ENCODE results near the gene C9orf72.
"Not testable (repeated sequence)": the region's sequence is repeated elsewhere in the genome, so short reads cannot be mapped to it uniquely, and the experiment has no call there.

C9orf72 gene

DNA sequence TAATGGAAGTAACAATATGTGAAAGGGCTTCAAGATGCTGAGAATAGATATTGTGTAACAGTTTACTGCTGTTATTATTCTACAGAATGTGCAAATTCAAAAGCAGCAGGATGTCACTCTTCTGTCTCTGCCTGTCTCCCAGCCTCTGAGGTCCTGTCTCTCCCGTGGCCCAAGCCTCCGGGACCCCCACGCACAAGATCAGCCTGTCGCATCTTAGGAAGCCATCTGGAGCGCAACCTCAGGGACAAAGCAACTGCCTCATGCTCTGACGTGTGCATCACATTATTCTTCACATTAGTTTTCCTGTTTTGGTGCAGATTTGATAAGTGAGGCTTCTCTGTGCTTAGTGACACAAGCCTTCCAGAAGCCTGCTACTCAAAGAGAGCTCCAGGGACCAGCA, 46.5 kb upstream of the C9orf72 start:
- no peak for ATAC-seq
- TF ChIP-seq TCF4 (CRISPR knock-in tag; IDR thresholded peaks at IDR 0.05; ENCODE audit: borderline replicate concordance) (no peak), ZC3H10 (CRISPR knock-in tag; IDR thresholded peaks at IDR 0.05) (no peak), ZNF8 (CRISPR knock-in tag; IDR thresholded peaks at IDR 0.05) (no peak), BACH2 (CRISPR knock-in tag; IDR thresholded peaks at IDR 0.05; ENCODE audit: borderline replicate concordance) (no peak), TOX (CRISPR knock-in tag; IDR thresholded peaks at IDR 0.05; ENCODE audit: borderline replicate concordance) (no peak), ISL1 (CRISPR knock-in tag; IDR thresholded peaks at IDR 0.05) (no peak), ZNF70 (CRISPR knock-in tag; IDR thresholded peaks at IDR 0.05) (no peak), ZFP30 (CRISPR knock-in tag; IDR thresholded peaks at IDR 0.05) (no peak), GLIS3 (CRISPR knock-in tag; IDR thresholded peaks at IDR 0.05) (no peak), ESRRG (CRISPR knock-in tag; IDR thresholded peaks at IDR 0.05) (no peak)
- TF ChIP-seq, protein P1, sequence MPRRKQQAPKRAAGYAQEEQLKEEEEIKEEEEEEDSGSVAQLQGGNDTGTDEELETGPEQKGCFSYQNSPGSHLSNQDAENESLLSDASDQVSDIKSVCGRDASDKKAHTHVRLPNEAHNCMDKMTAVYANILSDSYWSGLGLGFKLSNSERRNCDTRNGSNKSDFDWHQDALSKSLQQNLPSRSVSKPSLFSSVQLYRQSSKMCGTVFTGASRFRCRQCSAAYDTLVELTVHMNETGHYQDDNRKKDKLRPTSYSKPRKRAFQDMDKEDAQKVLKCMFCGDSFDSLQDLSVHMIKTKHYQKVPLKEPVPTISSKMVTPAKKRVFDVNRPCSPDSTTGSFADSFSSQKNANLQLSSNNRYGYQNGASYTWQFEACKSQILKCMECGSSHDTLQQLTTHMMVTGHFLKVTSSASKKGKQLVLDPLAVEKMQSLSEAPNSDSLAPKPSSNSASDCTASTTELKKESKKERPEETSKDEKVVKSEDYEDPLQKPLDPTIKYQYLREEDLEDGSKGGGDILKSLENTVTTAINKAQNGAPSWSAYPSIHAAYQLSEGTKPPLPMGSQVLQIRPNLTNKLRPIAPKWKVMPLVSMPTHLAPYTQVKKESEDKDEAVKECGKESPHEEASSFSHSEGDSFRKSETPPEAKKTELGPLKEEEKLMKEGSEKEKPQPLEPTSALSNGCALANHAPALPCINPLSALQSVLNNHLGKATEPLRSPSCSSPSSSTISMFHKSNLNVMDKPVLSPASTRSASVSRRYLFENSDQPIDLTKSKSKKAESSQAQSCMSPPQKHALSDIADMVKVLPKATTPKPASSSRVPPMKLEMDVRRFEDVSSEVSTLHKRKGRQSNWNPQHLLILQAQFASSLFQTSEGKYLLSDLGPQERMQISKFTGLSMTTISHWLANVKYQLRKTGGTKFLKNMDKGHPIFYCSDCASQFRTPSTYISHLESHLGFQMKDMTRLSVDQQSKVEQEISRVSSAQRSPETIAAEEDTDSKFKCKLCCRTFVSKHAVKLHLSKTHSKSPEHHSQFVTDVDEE (CRISPR knock-in tag; IDR thresholded peaks at IDR 0.05), result no peak

DNA sequence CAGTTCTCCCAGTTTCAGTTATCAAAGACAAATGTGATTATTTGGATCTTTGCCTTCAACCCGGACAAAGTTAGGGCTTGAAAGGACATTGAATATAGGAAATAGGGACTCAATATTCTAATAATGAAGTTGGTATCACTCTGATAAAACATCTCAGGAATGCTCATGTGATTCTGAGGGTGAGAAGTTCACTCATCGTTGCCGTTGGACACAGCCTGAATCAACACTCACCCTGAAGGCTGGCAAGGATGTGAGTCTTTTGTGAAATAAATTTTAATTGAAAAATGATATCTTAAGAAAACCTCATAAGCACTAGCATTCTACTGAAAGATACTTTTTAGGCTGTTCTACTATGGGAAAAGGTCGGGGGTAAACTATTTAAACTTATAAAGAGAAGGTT, 44.8 kb upstream of the C9orf72 start:
- TF ChIP-seq ZNF70 (CRISPR knock-in tag; IDR thresholded peaks at IDR 0.05) (no peak), ZC3H10 (CRISPR knock-in tag; IDR thresholded peaks at IDR 0.05) (no peak), BACH2 (CRISPR knock-in tag; IDR thresholded peaks at IDR 0.05; ENCODE audit: borderline replicate concordance) (no peak)
- TF ChIP-seq, protein P2, sequence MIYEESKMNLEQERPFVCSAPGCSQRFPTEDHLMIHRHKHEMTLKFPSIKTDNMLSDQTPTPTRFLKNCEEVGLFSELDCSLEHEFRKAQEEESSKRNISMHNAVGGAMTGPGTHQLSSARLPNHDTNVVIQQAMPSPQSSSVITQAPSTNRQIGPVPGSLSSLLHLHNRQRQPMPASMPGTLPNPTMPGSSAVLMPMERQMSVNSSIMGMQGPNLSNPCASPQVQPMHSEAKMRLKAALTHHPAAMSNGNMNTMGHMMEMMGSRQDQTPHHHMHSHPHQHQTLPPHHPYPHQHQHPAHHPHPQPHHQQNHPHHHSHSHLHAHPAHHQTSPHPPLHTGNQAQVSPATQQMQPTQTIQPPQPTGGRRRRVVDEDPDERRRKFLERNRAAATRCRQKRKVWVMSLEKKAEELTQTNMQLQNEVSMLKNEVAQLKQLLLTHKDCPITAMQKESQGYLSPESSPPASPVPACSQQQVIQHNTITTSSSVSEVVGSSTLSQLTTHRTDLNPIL (CRISPR knock-in tag; IDR thresholded peaks at IDR 0.05; ENCODE audit: low read depth), result no peak
- ATAC-seq, result no peak

DNA sequence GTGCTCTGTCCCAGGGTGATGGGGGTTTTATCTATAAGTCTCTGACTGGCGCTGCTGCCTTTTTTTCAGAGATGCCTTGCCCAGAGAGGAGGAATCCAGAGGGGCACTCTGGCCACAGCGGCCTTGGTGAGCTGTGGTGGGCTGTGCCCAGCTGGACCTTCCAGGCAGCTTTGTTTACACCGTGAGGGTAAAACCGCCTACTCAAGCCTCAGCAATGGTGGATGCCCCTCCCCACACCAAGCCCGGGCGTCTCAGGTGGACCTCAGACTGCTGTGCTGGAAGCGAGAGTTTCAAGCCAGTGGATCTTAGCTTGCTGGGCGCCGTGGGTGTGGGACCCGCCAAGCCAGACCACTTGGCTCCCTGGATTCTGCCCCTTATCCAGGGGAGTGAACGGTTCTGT, 41.3 kb upstream of the C9orf72 start:
- TF ChIP-seq ZNF8 (CRISPR knock-in tag; IDR thresholded peaks at IDR 0.05) (no peak), CSDC2 (CRISPR knock-in tag; IDR thresholded peaks at IDR 0.05) (no peak), GLIS3 (CRISPR knock-in tag; IDR thresholded peaks at IDR 0.05) (no peak), ZNF70 (CRISPR knock-in tag; IDR thresholded peaks at IDR 0.05) (no peak), ARNTL (CRISPR knock-in tag; IDR thresholded peaks at IDR 0.05; ENCODE audit: borderline replicate concordance, low read depth) (no peak), BACH2 (CRISPR knock-in tag; IDR thresholded peaks at IDR 0.05; ENCODE audit: borderline replicate concordance) (no peak), ZNF565 (CRISPR knock-in tag; conservative IDR thresholded peaks at IDR 0.05; ENCODE audit: low read depth) (no peak), ZC3H10 (CRISPR knock-in tag; IDR thresholded peaks at IDR 0.05) (no peak)
- TF ChIP-seq, protein P3, sequence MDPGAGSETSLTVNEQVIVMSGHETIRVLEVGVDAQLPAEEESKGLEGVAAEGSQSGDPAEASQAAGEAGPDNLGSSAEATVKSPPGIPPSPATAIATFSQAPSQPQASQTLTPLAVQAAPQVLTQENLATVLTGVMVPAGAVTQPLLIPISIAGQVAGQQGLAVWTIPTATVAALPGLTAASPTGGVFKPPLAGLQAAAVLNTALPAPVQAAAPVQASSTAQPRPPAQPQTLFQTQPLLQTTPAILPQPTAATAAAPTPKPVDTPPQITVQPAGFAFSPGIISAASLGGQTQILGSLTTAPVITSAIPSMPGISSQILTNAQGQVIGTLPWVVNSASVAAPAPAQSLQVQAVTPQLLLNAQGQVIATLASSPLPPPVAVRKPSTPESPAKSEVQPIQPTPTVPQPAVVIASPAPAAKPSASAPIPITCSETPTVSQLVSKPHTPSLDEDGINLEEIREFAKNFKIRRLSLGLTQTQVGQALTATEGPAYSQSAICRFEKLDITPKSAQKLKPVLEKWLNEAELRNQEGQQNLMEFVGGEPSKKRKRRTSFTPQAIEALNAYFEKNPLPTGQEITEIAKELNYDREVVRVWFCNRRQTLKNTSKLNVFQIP (CRISPR knock-in tag; IDR thresholded peaks at IDR 0.05; ENCODE audit: borderline replicate concordance, low read depth), result no peak
- TF ChIP-seq, protein P2 (CRISPR knock-in tag; IDR thresholded peaks at IDR 0.05; ENCODE audit: low read depth), result no peak
- no peak for ATAC-seq

DNA sequence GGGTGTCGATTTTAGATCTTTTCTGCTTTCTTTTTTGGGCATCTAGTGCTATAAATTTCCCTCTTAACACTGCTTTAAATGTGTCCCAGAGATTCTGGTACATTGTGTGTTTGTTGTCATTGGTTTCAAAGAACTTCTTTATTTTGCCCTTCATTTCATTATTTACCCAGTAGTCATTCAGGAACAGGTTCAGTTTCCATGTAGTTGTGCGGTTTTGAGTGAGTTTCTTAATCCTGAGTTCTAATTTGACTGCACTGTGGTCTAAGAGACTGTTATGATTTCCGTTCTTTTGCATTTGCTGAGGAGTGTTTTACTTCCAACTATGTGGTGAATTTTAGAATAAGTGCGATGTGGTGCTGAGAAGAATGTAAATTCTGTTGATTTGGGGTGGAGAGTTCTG, 38.8 kb upstream of the C9orf72 start:
- ATAC-seq, result not testable (repeated sequence)

DNA sequence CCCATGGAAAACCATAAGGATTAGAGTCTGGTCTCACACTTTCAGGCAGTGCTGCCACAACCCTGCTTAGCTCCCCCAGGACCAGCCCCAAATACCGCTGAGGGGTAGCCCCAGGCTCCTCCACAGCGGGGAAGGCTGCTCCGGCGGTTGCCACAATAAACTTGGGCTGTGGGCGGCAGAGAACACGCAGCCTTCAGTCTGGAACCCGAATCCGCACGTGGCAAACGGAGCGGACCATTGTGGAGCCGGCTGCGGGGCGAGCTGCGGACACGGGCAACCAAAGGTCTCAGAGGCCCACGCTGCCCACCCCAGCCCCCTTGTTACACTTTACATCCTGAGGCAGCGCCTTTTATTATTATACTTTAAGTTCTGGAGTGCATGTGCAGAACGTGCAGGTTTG, 37.3 kb upstream of the C9orf72 start:
- no peak for ATAC-seq
- TF ChIP-seq, protein P2 (CRISPR knock-in tag; IDR thresholded peaks at IDR 0.05; ENCODE audit: low read depth), result no peak
- TF ChIP-seq, protein P4, sequence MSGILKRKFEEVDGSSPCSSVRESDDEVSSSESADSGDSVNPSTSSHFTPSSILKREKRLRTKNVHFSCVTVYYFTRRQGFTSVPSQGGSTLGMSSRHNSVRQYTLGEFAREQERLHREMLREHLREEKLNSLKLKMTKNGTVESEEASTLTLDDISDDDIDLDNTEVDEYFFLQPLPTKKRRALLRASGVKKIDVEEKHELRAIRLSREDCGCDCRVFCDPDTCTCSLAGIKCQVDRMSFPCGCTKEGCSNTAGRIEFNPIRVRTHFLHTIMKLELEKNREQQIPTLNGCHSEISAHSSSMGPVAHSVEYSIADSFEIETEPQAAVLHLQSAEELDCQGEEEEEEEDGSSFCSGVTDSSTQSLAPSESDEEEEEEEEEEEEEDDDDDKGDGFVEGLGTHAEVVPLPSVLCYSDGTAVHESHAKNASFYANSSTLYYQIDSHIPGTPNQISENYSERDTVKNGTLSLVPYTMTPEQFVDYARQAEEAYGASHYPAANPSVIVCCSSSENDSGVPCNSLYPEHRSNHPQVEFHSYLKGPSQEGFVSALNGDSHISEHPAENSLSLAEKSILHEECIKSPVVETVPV (CRISPR knock-in tag; IDR thresholded peaks at IDR 0.05), result no peak
- TF ChIP-seq ZC3H10 (CRISPR knock-in tag; IDR thresholded peaks at IDR 0.05), result no peak
- TF ChIP-seq ZNF8 (CRISPR knock-in tag; IDR thresholded peaks at IDR 0.05), result no peak
- no peak for TF ChIP-seq RARB (CRISPR knock-in tag; IDR thresholded peaks at IDR 0.05)
- TF ChIP-seq PPARA (CRISPR knock-in tag; IDR thresholded peaks at IDR 0.05; ENCODE audit: borderline replicate concordance), result no peak
- TF ChIP-seq ARNTL (CRISPR knock-in tag; IDR thresholded peaks at IDR 0.05; ENCODE audit: borderline replicate concordance, low read depth), result no peak
- no peak for TF ChIP-seq ISL1 (CRISPR knock-in tag; IDR thresholded peaks at IDR 0.05)
- TF ChIP-seq ZFP3 (CRISPR knock-in tag; IDR thresholded peaks at IDR 0.05), result no peak
- TF ChIP-seq, protein P3 (CRISPR knock-in tag; IDR thresholded peaks at IDR 0.05; ENCODE audit: borderline replicate concordance, low read depth), result no peak
